ENCODE data around the gene RNF208.

Gene RNF208

GRCh38 chr9:137231372-137232039 is 9.5 kb upstream of the RNF208 start:
- TF ChIP-seq, protein P1, sequence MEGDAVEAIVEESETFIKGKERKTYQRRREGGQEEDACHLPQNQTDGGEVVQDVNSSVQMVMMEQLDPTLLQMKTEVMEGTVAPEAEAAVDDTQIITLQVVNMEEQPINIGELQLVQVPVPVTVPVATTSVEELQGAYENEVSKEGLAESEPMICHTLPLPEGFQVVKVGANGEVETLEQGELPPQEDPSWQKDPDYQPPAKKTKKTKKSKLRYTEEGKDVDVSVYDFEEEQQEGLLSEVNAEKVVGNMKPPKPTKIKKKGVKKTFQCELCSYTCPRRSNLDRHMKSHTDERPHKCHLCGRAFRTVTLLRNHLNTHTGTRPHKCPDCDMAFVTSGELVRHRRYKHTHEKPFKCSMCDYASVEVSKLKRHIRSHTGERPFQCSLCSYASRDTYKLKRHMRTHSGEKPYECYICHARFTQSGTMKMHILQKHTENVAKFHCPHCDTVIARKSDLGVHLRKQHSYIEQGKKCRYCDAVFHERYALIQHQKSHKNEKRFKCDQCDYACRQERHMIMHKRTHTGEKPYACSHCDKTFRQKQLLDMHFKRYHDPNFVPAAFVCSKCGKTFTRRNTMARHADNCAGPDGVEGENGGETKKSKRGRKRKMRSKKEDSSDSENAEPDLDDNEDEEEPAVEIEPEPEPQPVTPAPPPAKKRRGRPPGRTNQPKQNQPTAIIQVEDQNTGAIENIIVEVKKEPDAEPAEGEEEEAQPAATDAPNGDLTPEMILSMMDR (conservative IDR thresholded peaks at IDR 0.05; ENCODE audit: low read depth, low read length), result no peak
- no peak overlapping the region for H3K4me3 ChIP-seq (ENCODE audit: low read length)
- no peak for DNase-seq (ENCODE audit: low read depth)

DNA sequence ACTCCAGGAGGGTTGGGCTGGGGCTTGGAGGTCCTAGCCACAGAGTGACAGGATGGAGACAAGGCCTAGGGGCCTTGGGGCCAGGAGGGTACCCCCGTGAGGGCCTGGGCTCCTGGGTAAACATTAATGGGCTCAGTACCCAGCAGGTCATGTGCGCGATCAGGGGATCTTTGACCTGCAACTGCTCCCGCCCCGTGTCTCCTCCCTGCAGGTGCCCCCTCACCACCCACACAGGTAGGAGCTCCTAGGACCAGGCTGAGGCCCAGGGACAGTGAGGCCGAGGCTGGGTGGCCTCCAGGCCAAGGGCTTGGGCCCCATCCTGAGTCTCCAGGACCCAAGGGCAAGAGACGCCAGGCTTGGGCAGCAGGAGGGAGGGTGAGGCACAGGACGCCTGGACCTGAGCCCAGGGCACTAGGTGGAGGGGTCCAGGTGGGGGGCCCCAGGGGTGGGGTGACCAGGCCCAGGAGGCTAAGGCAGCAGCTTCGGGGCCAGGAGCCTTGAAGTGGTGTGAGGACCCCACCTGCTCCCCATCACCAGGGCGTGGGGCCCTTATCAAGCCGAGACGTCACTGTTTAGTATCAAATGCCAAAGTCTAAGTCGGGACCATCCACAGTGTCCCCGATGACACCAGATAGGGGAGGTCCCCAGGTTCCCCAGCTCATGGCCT is 8.8 kb upstream of the RNF208 start, which contains the start of gene SLC34A3:
Gene SLC34A3 (plus strand): TSS at position 197 of the 667 bp plus-strand sequence. CDS start 802 bp downstream, outside the sequence.
- DNase-seq (ENCODE audit: low read depth), result no peak
- no peak within 1 kb of the TSS for H3K4me3 ChIP-seq (ENCODE audit: low read length)
- TF ChIP-seq, protein P1 (conservative IDR thresholded peaks at IDR 0.05; ENCODE audit: low read depth, low read length), result no peak

GRCh38 chr9:137229903-137230704 is 8.1 kb upstream of the RNF208 start:
- H3K4me3 ChIP-seq (ENCODE audit: low read length), result no peak overlapping the region
- DNase-seq (ENCODE audit: low read depth), result no peak
- TF ChIP-seq, protein P1 (conservative IDR thresholded peaks at IDR 0.05; ENCODE audit: low read depth, low read length), result no peak

- no peak overlapping the region for H3K4me3 ChIP-seq (ENCODE audit: low read length)
- DNase-seq (ENCODE audit: low read depth), result no peak
- TF ChIP-seq, protein P1 (conservative IDR thresholded peaks at IDR 0.05; ENCODE audit: low read depth, low read length), result no peak
Observed at GRCh38 chr9:137228968-137229896, 7.2 kb upstream of the RNF208 start.

DNA sequence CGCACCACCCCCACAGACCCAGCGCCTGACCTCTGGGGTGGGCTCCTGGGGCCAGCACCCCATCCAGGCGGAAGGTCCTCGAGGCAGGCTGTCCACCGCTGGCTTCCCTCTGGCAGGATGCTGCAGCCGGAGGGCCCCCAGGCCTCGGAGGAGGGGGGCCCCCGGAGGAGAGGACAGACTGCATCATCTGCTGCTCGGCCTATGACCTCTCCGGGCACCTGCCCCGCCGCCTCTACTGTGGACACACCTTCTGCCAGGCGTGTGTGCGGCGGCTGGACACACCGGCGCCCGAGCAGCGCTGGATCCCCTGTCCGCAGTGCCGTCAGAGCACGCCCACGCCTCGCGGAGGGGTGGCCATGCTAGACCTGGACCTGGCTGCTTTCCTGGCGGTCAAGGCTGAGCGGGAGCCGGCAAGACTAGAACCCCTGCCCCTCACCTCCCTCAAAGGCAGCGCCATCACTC is 6.5 kb upstream of the RNF208 start:
- TF ChIP-seq, protein P1 (conservative IDR thresholded peaks at IDR 0.05; ENCODE audit: low read depth, low read length), result no peak
- no peak for DNase-seq (ENCODE audit: low read depth)
- no peak overlapping the region for H3K4me3 ChIP-seq (ENCODE audit: low read length)

GRCh38 chr9:137227853-137228505 is 5.9 kb upstream of the RNF208 start:
- TF ChIP-seq, protein P1 (conservative IDR thresholded peaks at IDR 0.05; ENCODE audit: low read depth, low read length), result no peak
- H3K4me3 ChIP-seq (ENCODE audit: low read length), result no peak overlapping the region
- DNase-seq (ENCODE audit: low read depth), result no peak
